Upper lobe of left lung (tissue), 6 donors: ENCODE results near the gene EXOC7. TPM values are rescaled to one million over a fixed set of nuclear protein-coding genes. Genes with fewer than 3 reads are reported as not detected.

Experiments used
- ATAC-seq, 2 donors: fragments of 200-7000 bp; cut with Tn5 transposase; one replicate each; pipeline ENCODE4 v1.9.1; 2022; ENCODE audit warnings: mild to moderate bottlenecking in 2 of 2, moderate library complexity in 2 of 2; ENCODE audit not compliant: low FRiP score in 2 of 2
- DNase-seq, 2 donors: peaks; one replicate each; pipeline ENCODE4 v3.0.0-alpha.2; 2019 to 2020
- H3K27ac ChIP-seq, 4 donors: fragments of 200-600 bp; sonication (generic); one replicate each; pipeline ENCODE4 v1.5.1; 2016 to 2019
- H3K27me3 ChIP-seq, 4 donors: fragments of 200-600 bp; sonication (generic); one replicate each; pipeline ENCODE4 v1.5.1; 2017 to 2019
- H3K36me3 ChIP-seq, 4 donors: fragments of 200-600 bp; sonication (generic); one replicate each; pipeline ENCODE4 v1.5.1; 2016 to 2019
- H3K4me1 ChIP-seq, 4 donors: fragments of 200-600 bp; sonication (generic); one replicate each; pipeline ENCODE4 v1.5.1; 2018 to 2019
- H3K4me3 ChIP-seq, 4 donors: fragments of 200-600 bp; sonication (generic); one replicate each; pipeline ENCODE4 v1.5.1; 2017 to 2019; ENCODE audit warnings: mild to moderate bottlenecking in 2 of 4, moderate library complexity in 1 of 4
- H3K9me3 ChIP-seq, 4 donors: fragments of 200-600 bp; sonication (generic); one replicate each; pipeline ENCODE4 v1.5.1; 2018 to 2019
- CTCF ChIP-seq, 6 experiments: fragments of 450-650 bp in 4 of 6; fragments of 200-600 bp in 2 of 6; sonication (generic) in 2 of 6; IDR thresholded peaks; one replicate each; pipeline ENCODE4 v1.5.1; 2016 to 2019; ENCODE audit warnings: antibody characterized with exemption in 6 of 6
- EP300 ChIP-seq, 4 donors: sonication (generic); formaldehyde crosslinking; IDR thresholded peaks; one replicate each; pipeline ENCODE4 v1.5.1; 2017; ENCODE audit warnings: antibody characterized with exemption in 4 of 4, control low read depth in 2 of 4
- POLR2A ChIP-seq, 4 donors: fragments of 450-650 bp; IDR thresholded peaks; one replicate each; pipeline ENCODE4 v1.5.1; 2016 to 2017; ENCODE audit warnings: antibody characterized with exemption in 4 of 4, mild to moderate bottlenecking in 2 of 4
- POLR2AphosphoS5 ChIP-seq, 2 donors: sonication (generic); formaldehyde crosslinking; IDR thresholded peaks; one replicate each; pipeline ENCODE4 v1.5.1; 2017; ENCODE audit warnings: antibody characterized with exemption in 2 of 2
- WGBS, 2 donors: methylation state at CpG; one replicate each; pipeline ENCODE4 v1.1.5; 2017 to 2018; 5-methylcytosine and 5-hydroxymethylcytosine counted together
- total RNA-seq, 6 donors: library from RNA; depleted of rRNA in 4 of 6; stranded (reverse); fragments of >200 nt in 4 of 6; gene quantifications; one replicate each; pipeline versions ENCODE4 v1.1.0 to v1.2.1, GENCODE V29; 2016 to 2021
- donor health status: DM: no; HTN: no; CAD: no; lungs with moderate emphysema.
- donor health status: DM: no; HTN: yes; CAD: no; lungs with severe emphysema.

EXOC7 gene
- total RNA-seq, 6 donors from 2014 or later, result 69.4 to 233 (median 103) TPM

DNA sequence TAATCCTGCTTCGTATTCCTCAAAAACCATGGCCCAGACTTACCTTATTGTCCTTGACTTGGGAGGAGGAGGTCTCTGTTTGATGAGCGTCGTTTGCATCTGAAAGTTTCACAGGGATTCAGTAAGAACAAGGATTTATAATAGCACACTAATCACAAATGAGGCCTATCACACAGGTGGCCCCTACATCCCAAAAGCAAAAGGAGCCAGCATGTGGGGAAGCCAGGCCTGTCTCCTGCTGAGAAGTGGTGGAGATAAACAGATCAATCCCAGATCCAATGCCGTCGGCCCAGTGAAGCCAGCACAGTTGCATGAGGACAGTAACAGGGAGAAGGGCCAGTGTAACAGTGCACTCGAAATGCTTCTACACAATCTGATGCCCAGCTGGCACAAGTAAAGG lies 63.2 kb downstream of the EXOC7 start:
- Histone ChIP-seq H3K4me3 (no peak overlapping the region), H3K27me3 (no peaks in the 10 kb centered on the region), H3K36me3 (peaks cover 47 to 79% (median 71%) of the 10 kb centered on the region in 4 donors), H3K4me1 (peaks cover 0 to 4% (median 0%) of the 10 kb centered on the region in 4 donors), H3K9me3 (no peaks in the 10 kb centered on the region), H3K27ac (no peak overlapping the region)
- TF ChIP-seq CTCF (IDR thresholded peaks at IDR 0.05) (no peak), POLR2A (IDR thresholded peaks at IDR 0.05) (no peak), POLR2AphosphoS5 (IDR thresholded peaks at IDR 0.05) (no peak), EP300 (IDR thresholded peaks at IDR 0.05) (no peak)
- ATAC-seq (no peak), DNase-seq (no peak)
- 73 to 95% methylated on average over 6 of the region's 6 CpGs for WGBS, 2 donors

DNA sequence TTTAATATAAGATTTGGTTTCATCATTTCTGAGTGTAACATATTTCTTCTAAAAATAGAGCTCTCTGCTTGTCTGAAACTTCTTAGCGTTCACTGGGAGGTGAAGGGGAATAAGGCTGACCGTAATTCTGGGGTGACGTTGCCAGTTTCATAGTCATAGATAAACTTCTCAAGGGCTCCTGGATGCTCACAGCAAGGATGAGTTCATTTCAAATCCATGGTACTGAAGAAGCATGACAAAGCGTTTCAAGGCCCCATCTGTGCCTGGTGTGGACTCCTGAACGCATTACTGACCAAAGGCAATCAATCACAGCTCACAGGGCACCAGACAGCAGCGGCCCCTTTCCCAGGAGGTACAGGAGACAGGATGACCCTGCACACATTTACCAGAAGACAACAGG lies 64.5 kb downstream of the EXOC7 start:
- ATAC-seq, result no peak
- 82 to 86% methylated on average over 6 of the region's 6 CpGs for WGBS, 2 donors
- DNase-seq, result no peak
- Histone ChIP-seq H3K36me3 (peaks cover 41 to 66% (median 59%) of the 10 kb centered on the region in 4 donors), H3K27me3 (no peaks in the 10 kb centered on the region), H3K9me3 (no peaks in the 10 kb centered on the region), H3K4me1 (no peaks in the 10 kb centered on the region), H3K27ac (no peak overlapping the region), H3K4me3 (no peak overlapping the region)
- TF ChIP-seq CTCF (IDR thresholded peaks at IDR 0.05) (no peak), POLR2AphosphoS5 (IDR thresholded peaks at IDR 0.05) (no peak), POLR2A (IDR thresholded peaks at IDR 0.05) (no peak), EP300 (IDR thresholded peaks at IDR 0.05) (no peak)

GRCh38 chr17:76038050-76038449 lies 65.5 kb downstream of the EXOC7 start:
- H3K9me3 ChIP-seq, result no peaks in the 10 kb centered on the region
- H3K27me3 ChIP-seq, result no peaks in the 10 kb centered on the region
- H3K27ac ChIP-seq, result no peak overlapping the region
- TF ChIP-seq POLR2AphosphoS5 (IDR thresholded peaks at IDR 0.05), result no peak
- DNase-seq (no peak), ATAC-seq (no peak)
- no peaks in the 10 kb centered on the region for H3K4me1 ChIP-seq
- H3K4me3 ChIP-seq, result no peak overlapping the region
- peaks cover 30 to 56% (median 48%) of the 10 kb centered on the region in 4 donors for H3K36me3 ChIP-seq
- WGBS, 2 donors, result 79 to 84% methylated on average over 3 of the region's 3 CpGs

DNA sequence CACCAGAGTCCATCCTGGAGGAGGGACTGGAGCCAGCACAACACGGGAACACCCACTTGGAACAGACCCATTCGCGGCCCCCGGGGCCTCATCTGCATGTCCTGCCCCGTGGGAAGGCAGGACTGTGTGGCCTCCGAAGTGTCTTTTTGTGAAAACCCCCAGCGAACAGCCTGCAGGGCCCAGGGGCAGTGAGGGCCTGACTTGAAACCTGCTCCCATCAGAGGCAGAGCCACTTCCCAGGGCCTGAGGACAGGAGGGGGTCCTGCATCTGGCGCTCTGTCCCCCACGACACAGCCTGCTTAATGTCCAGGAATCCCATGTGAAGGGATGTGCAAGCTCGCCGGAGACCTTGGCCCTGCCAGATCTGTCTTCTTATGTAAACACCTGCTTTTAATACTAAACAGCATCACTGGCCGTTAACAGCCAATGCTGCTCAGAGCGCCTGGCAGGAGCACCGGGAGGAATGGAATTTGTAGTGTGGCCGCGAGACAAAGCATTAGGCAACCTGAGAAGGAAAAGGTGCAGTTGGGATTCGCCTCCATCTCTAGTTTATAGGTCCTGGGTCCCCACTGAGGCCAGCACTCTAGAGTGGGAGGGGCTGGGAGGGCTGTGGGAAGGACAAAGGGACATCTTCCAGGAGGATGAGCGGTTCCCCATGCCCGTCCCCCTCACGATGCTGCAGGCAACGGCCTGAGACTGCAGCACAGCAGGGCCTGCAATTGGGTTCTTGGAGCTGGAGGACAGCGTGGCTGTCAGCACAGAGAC lies 66.9 kb downstream of the EXOC7 start:
- TF ChIP-seq CTCF (IDR thresholded peaks at IDR 0.05), result no peak
- no peak for TF ChIP-seq POLR2A (IDR thresholded peaks at IDR 0.05)
- no peak for TF ChIP-seq EP300 (IDR thresholded peaks at IDR 0.05)
- no peak for TF ChIP-seq POLR2AphosphoS5 (IDR thresholded peaks at IDR 0.05)
- ATAC-seq (peak in 1 of 2 donors; percentile 8), DNase-seq (no peak)
- no peak overlapping the region for H3K4me3 ChIP-seq
- H3K4me1 ChIP-seq, result no peaks in the 10 kb centered on the region
- H3K36me3 ChIP-seq, result peaks cover 24 to 42% (median 34%) of the 10 kb centered on the region in 4 donors
- no peak overlapping the region for H3K27ac ChIP-seq
- WGBS, 2 donors, result 73 to 75% methylated on average over 18 to 22 of the region's 22 CpGs
- H3K27me3 ChIP-seq, result no peaks in the 10 kb centered on the region
- H3K9me3 ChIP-seq, result no peaks in the 10 kb centered on the region

DNA sequence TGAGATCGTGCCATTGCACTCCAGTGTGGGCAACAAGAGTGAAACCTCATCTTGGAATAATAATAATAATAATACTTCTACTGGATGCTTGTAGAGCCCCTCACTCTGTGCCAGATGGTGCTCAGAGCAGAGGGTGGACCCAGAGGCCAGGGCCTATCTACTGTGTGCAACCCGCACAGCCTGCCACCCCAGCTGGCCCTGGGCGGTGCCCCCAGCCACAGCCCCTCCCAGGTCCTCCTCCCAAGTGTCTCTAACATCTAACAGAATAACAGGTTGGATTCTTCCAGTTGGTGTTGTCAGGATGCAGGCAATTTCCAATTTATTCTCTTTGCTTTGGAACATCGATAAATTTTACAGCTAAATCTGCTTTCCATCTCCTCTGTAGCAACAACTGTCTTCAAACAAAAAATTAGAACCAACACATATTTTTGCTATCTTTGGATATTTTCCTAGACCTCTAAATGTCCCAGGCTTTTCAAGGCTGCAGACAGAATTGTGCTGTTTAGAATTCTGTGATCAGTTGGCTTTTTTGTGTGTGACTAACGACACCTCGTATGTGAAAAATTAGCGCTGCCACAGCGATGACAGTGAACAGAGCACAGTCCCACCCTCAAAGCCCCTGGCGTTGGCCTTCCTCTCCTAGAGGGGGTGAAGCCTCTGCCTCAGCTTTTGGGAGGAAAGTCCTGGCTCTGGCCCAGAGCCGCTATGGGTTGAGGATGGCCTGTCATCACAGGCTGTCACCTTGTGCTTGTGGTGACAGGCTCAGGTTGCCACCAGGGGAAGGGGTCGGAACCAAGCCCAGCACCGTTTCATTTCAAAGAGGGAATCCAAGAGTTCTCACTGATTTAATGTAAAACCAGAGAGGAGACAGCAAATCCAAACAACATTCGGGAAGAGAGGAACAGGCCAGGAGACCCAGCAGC lies 68.9 kb downstream of the EXOC7 start:
- Histone ChIP-seq H3K36me3 (peaks cover 11 to 22% (median 15%) of the 10 kb centered on the region in 4 donors), H3K9me3 (no peaks in the 10 kb centered on the region), H3K27me3 (no peaks in the 10 kb centered on the region), H3K27ac (no peak overlapping the region), H3K4me1 (peaks cover 3 to 6% (median 4%) of the 10 kb centered on the region in 4 donors), H3K4me3 (no peak overlapping the region)
- ATAC-seq (no peak), DNase-seq (peak in 1 of 2 donors; percentile 64)
- no peak for TF ChIP-seq POLR2A (IDR thresholded peaks at IDR 0.05)
- TF ChIP-seq CTCF (IDR thresholded peaks at IDR 0.05), result no peak
- no peak for TF ChIP-seq POLR2AphosphoS5 (IDR thresholded peaks at IDR 0.05)
- TF ChIP-seq EP300 (IDR thresholded peaks at IDR 0.05), result no peak
- 93 to 95% methylated on average over 12 to 13 of the region's 13 CpGs for WGBS, 2 donors
